MCF 10A (cell line): ENCODE results near the gene TCF7L2. TPM values are rescaled to one million over a fixed set of nuclear protein-coding genes. Genes with fewer than 3 reads are reported as not detected.

Experiments used
- BruUV-seq: library from RNA; stranded (reverse); fragments of 400-500 nt; replicated peaks from 2 replicates; lab custom pipeline; 2021; lab: Mats Ljungman, UMichigan
- CTCF ChIA-PET: fragments of 300-600 bp; sonication (Branson Sonifier 250); formaldehyde crosslinking; extraction: SDS; loops from one replicate; lab custom pipeline; 2021; ENCODE audit warnings: antibody characterized with exemption, inconsistent platforms; lab: Yijun Ruan, JAX
- POLR2A ChIA-PET: fragments of 300-600, 350-650 bp; sonication (Branson Sonifier 250); formaldehyde crosslinking; extraction: SDS; loops from one replicate; lab custom pipeline; 2020; ENCODE audit warnings: antibody characterized with exemption, inconsistent platforms; lab: Yijun Ruan, JAX
- DNase-seq: peaks from one replicate; pipeline ENCODE4 v3.0.0-alpha.2; 2018; ENCODE audit not compliant: unreplicated experiment
- H3K27ac Mint-ChIP-seq: one replicate; pipeline ENCODE4 v1.8.0; 2022; ENCODE audit warnings: mild to moderate bottlenecking, low read depth, mixed read lengths; ENCODE audit not compliant: unreplicated experiment
- H3K27me3 Mint-ChIP-seq: one replicate; pipeline ENCODE4 v1.8.0; 2022; ENCODE audit warnings: mixed read lengths; ENCODE audit not compliant: insufficient read depth, unreplicated experiment
- H3K36me3 Mint-ChIP-seq: one replicate; pipeline ENCODE4 v1.8.0; 2022; ENCODE audit warnings: mild to moderate bottlenecking, moderate library complexity, mixed read lengths; ENCODE audit not compliant: insufficient read depth, unreplicated experiment
- H3K4me1 Mint-ChIP-seq: one replicate; pipeline ENCODE4 v1.8.0; 2022; ENCODE audit warnings: mixed read lengths; ENCODE audit not compliant: insufficient read depth, unreplicated experiment
- H3K4me3 Mint-ChIP-seq: one replicate; pipeline ENCODE4 v1.8.0; 2022; ENCODE audit warnings: mild to moderate bottlenecking, moderate library complexity, mixed read lengths; ENCODE audit not compliant: unreplicated experiment
- H3K9me3 Mint-ChIP-seq: one replicate; pipeline ENCODE4 v1.8.0; 2022; ENCODE audit warnings: mixed read lengths; ENCODE audit not compliant: unreplicated experiment
- intact Hi-C: fragments of 100-400 bp; cut with micrococcal nuclease; formaldehyde crosslinking; loops from 2 replicates; pipeline ENCODE4 v1.14.1; 2022
- total RNA-seq: library from RNA; stranded (reverse); gene quantifications from 2 replicates; pipeline ENCODE4 v1.2.3, GENCODE V29; 2022
- TF ChIP-seq, protein P1 (sequence below): fragments of 200-600 bp; IDR thresholded peaks from one replicate; pipeline ENCODE4 v1.8.0; 2022; ENCODE audit warnings: antibody characterized with exemption, mild to moderate bottlenecking; ENCODE audit not compliant: unreplicated experiment

The TCF7L2 gene
- total RNA-seq, 1 experiment from 2014 or later = 25.2 TPM

DNA sequence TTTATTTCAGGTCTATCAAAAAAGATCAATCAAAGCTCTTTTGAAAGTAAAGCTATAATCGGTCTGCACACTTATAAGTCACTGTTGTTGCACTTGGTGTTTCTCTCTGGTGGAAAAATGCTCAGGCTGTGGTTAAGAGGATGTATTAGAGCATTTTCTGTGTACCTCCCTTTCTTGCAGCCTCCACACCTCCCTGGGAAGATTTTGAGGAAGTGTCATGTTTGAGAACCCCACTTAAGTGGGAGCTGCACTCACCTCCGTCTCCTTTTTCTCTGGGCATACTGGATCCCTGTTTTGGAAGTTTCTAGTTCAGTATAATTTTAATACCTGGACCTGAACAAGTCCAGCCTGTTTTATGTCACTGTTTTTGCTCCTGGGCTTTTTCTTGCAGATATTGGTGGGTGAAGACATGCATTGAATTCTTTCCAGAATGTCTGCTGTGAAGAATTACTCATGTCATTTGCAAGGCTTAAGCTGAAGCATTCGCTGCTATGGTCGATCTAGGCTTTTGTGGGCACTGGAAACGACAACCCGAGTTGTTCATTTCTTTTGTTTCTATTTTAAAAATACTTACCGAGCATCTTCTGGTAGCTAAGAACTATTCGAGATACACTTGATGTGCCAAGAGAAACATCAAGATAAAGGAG is 36.6 kb downstream of the TCF7L2 start:
- Mint-ChIP-seq H3K4me3 (no peak overlapping the region), H3K36me3 (peaks cover 27% of the 10 kb centered on the region), H3K9me3 (no peaks in the 10 kb centered on the region), H3K4me1 (peaks cover 26% of the 10 kb centered on the region), H3K27me3 (no peaks in the 10 kb centered on the region), H3K27ac (no peak overlapping the region)
- BruUV-seq = no TSS peak
- CTCF ChIA-PET = interaction anchor here (0.6 to 1.7 kb wide), 10 partner anchors 9 to 1868 kb away, joined by 3 to 6 read pairs (median 4); no protein-coding TSS in a partner anchor
- TF ChIP-seq, protein P1, sequence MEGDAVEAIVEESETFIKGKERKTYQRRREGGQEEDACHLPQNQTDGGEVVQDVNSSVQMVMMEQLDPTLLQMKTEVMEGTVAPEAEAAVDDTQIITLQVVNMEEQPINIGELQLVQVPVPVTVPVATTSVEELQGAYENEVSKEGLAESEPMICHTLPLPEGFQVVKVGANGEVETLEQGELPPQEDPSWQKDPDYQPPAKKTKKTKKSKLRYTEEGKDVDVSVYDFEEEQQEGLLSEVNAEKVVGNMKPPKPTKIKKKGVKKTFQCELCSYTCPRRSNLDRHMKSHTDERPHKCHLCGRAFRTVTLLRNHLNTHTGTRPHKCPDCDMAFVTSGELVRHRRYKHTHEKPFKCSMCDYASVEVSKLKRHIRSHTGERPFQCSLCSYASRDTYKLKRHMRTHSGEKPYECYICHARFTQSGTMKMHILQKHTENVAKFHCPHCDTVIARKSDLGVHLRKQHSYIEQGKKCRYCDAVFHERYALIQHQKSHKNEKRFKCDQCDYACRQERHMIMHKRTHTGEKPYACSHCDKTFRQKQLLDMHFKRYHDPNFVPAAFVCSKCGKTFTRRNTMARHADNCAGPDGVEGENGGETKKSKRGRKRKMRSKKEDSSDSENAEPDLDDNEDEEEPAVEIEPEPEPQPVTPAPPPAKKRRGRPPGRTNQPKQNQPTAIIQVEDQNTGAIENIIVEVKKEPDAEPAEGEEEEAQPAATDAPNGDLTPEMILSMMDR = no peak
- DNase-seq = no peak
- intact Hi-C loops = no loop called here
- POLR2A ChIA-PET = interaction anchor here (0.7 to 1.5 kb wide), 10 partner anchors 18 to 233 kb away, joined by 3 to 6 read pairs (median 4); no protein-coding TSS in a partner anchor

DNA sequence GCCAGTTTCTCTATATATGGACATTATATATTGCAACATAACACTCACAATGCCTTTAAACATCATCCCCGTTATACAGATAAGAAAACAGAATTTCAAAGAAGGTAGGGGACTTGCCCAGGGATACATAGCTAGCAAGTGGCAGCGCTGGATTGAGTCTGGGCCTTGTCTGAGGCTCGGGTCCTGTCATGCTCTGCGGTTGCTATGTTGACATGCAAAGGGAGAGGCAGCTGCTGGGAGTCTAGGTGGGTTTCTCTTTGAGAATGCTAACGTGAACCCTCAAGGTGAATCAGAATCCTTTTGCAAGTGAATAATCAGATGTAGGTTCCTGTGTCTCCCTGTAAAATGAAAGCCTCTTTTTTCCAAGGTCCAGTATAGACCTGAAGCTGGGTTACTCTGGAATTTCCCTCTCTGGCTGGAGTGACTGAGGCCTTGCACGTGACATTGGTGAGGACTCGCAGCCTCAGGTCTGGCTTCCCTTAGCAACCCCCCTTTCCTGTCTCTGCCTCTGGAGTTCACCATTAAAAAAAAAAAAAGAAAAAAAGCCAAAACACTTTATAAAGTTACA is 38.9 kb downstream of the TCF7L2 start:
- no peaks in the 10 kb centered on the region for H3K27me3 Mint-ChIP-seq
- H3K27ac Mint-ChIP-seq = no peak overlapping the region
- no peak overlapping the region for H3K4me3 Mint-ChIP-seq
- H3K4me1 Mint-ChIP-seq = peaks cover 39% of the 10 kb centered on the region
- H3K36me3 Mint-ChIP-seq = peaks cover 27% of the 10 kb centered on the region
- ChIA-PET POLR2A (interaction anchor here (0.6 kb wide), 2 partner anchors 39 to 484 kb away, joined by 3 to 4 read pairs; partner anchors contain the start of gene TCF7L2), CTCF (interaction anchor here (0.6 kb wide), 1 partner anchor 136 kb away, joined by 4 read pairs; no protein-coding TSS in a partner anchor)
- intact Hi-C loops = no loop called here
- no TSS peak for BruUV-seq
- TF ChIP-seq, protein P1 = no peak
- no peak for DNase-seq
- H3K9me3 Mint-ChIP-seq = no peaks in the 10 kb centered on the region

DNA sequence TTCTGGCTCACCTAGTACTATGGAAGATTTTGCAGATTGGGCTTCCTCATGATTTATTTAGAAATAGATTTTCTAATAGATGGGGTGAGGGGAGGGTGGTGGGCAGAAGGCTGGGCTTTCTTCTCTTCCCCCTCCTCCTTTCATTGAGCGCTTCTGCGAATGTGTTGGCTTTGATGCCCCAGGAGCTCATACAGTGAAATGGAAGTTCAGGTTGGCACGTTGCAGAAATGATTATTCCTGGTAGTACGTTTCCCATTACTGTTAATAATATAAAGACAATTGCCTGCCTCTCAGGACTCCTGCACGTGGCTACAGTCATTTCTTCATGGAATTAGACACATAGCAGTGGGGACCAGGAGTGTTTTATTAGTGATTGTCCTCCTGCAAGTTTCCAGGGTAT is 39.8 kb downstream of the TCF7L2 start:
- Mint-ChIP-seq H3K36me3 (peaks cover 30% of the 10 kb centered on the region), H3K27me3 (no peaks in the 10 kb centered on the region), H3K4me1 (peaks cover 39% of the 10 kb centered on the region), H3K27ac (peak overlapping the region; percentile 16), H3K4me3 (no peak overlapping the region), H3K9me3 (no peaks in the 10 kb centered on the region)
- no TSS peak for BruUV-seq
- intact Hi-C loops = loop anchor here (5.0 kb wide), 1 partner anchor 67 kb away; no protein-coding TSS in a partner anchor
- CTCF ChIA-PET = interaction anchor here (0.6 to 1.5 kb wide), 3 partner anchors 9 to 312 kb away, joined by 3 to 8 read pairs (median 4); no protein-coding TSS in a partner anchor
- DNase-seq = no peak
- POLR2A ChIA-PET = interaction anchor here (0.8 to 3.4 kb wide), 4 partner anchors 23 to 67 kb away, joined by 4 to 26 read pairs (median 14); no protein-coding TSS in a partner anchor
- TF ChIP-seq, protein P1 = no peak

DNA sequence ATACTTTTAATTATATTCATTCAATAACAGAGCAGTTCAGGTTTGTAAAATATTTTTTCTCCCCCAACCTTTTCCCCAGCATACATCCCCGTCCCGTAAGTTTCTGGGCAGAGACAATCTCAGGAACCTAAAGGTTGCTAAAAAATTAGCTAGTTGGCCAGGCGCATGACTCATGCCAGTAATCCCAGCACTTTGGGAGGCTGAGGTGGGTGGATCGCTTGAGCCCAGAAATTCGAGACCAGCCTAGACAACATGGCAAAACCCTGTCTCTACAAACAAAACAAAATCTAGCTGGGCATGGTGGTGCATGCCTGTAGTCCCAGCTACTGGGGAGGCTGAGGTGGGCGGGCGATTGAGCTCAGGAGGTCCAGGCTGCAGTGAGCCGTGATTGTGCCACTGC is 40.2 kb downstream of the TCF7L2 start:
- BruUV-seq = no TSS peak
- Mint-ChIP-seq H3K36me3 (peaks cover 34% of the 10 kb centered on the region), H3K4me3 (peak overlapping the region; percentile 8), H3K27ac (peak overlapping the region; percentile 16), H3K4me1 (peaks cover 39% of the 10 kb centered on the region), H3K9me3 (no peaks in the 10 kb centered on the region), H3K27me3 (no peaks in the 10 kb centered on the region)
- DNase-seq = peak; percentile 55
- POLR2A ChIA-PET = interaction anchor here (0.6 to 3.4 kb wide), 7 partner anchors 23 to 495 kb away, joined by 3 to 26 read pairs (median 4); no protein-coding TSS in a partner anchor
- TF ChIP-seq, protein P1 = no peak
- CTCF ChIA-PET = interaction anchor here (0.6 to 1.5 kb wide), 4 partner anchors 9 to 518 kb away, joined by 3 to 8 read pairs (median 4); no protein-coding TSS in a partner anchor
- intact Hi-C loops = loop anchor here (5.0 kb wide), 1 partner anchor 67 kb away; no protein-coding TSS in a partner anchor
